K562 (cell line): Measurements from ENCODE around the gene AGA. TPM values are rescaled to one million over a fixed set of nuclear protein-coding genes. Genes with fewer than 3 reads are reported as not detected.

Experiments
- ARNT ChIP-seq, 2 experiments: fragments of 450-650 bp; IDR thresholded peaks; 2 replicates each; pipeline ENCODE4 v1.6.1; 2016; ENCODE audit warnings: mild to moderate bottlenecking in 1 of 2
- ATF3 ChIP-seq, 2 experiments: fragments of 450-650 bp in 1 of 2; sonication (generic) in 1 of 2; formaldehyde crosslinking in 1 of 2; IDR thresholded peaks in 1 of 2; conservative IDR thresholded peaks in 1 of 2; 2 replicates each; pipeline versions ENCODE4 v1.6.1 to v1.8.1; 2016 to 2023; ENCODE audit warnings: mild to moderate bottlenecking in 2 of 2, moderate library complexity in 2 of 2, inconsistent platforms in 1 of 2, missing genetic modification reagents in 1 of 2
- DDX20 ChIP-seq: fragments of 450-650 bp; IDR thresholded peaks from 2 replicates; pipeline ENCODE4 v1.6.1; 2016; ENCODE audit warnings: missing genetic modification characterization, low read depth, mild to moderate bottlenecking, missing compliant biosample characterization, moderate library complexity
- FOXA1 ChIP-seq: fragments of 450-650 bp; IDR thresholded peaks from 2 replicates; pipeline ENCODE4 v1.6.1; 2016; ENCODE audit warnings: mild to moderate bottlenecking, borderline replicate concordance
- KLF6 ChIP-seq: fragments of 250-450 bp; sonication (Bioruptor Pico); IDR thresholded peaks from 2 replicates; pipeline ENCODE4 v1.4.0; 2020; ENCODE audit warnings: mild to moderate bottlenecking, moderate library complexity, borderline replicate concordance
- MCM2 ChIP-seq: fragments of 450-650 bp; IDR thresholded peaks from 2 replicates; pipeline ENCODE4 v1.6.1; 2017; ENCODE audit warnings: low read depth, mild to moderate bottlenecking
- PML ChIP-seq: IDR thresholded peaks from 2 replicates; pipeline ENCODE4 v1.6.1; 2012; ENCODE audit warnings: low read length, inconsistent platforms
- PRPF4 ChIP-seq: fragments of 200-400 bp; formaldehyde crosslinking; IDR thresholded peaks from one replicate; pipeline ENCODE4 v1.6.1; 2017; ENCODE audit warnings: low read length, low read depth, mild to moderate bottlenecking; ENCODE audit not compliant: insufficient read depth, poor library complexity, severe bottlenecking
- RUNX1 ChIP-seq: sonication (generic); IDR thresholded peaks from 2 replicates; pipeline ENCODE4 v1.6.1; 2016; ENCODE audit warnings: antibody characterized with exemption, low read depth
- SAFB2 ChIP-seq: fragments of 200-400 bp; formaldehyde crosslinking; IDR thresholded peaks from 2 replicates; pipeline ENCODE4 v1.6.1; 2018; ENCODE audit warnings: borderline replicate concordance, low read length, low read depth, moderate library complexity; ENCODE audit not compliant: severe bottlenecking
- SMAD4 ChIP-seq: fragments of 250-450 bp; sonication (Bioruptor Pico); conservative IDR thresholded peaks from 2 replicates; pipeline ENCODE4 v1.8.0; 2021; ENCODE audit warnings: inconsistent platforms, mild to moderate bottlenecking, moderate library complexity
- SNIP1 ChIP-seq: fragments of 450-650 bp; IDR thresholded peaks from 2 replicates; pipeline ENCODE4 v1.7.1; 2017; ENCODE audit warnings: low read depth, mild to moderate bottlenecking
- SPI1 ChIP-seq: IDR thresholded peaks from 2 replicates; pipeline ENCODE4 v1.6.1; 2011; ENCODE audit warnings: low read depth, low read length, control low read depth, borderline replicate concordance
- THRAP3 ChIP-seq: fragments of 450-650 bp; IDR thresholded peaks from 2 replicates; pipeline ENCODE4 v1.6.1; 2016; ENCODE audit warnings: mild to moderate bottlenecking, inconsistent platforms, borderline replicate concordance
- ZBTB17 ChIP-seq: fragments of 450-650 bp; formaldehyde crosslinking; IDR thresholded peaks from 2 replicates; pipeline ENCODE4 v1.4.0; 2020; ENCODE audit warnings: mild to moderate bottlenecking
- ZNF280B ChIP-seq: fragments of 250-450 bp; sonication (Bioruptor Pico); IDR thresholded peaks from 2 replicates; pipeline ENCODE4 v1.5.1; 2021; ENCODE audit warnings: mild to moderate bottlenecking
- ZNF282 ChIP-seq: sonication (generic); formaldehyde crosslinking; IDR thresholded peaks from 2 replicates; pipeline ENCODE4 v1.8.1; 2023; ENCODE audit warnings: missing genetic modification reagents
- ZNF398 ChIP-seq: fragments of 250-450 bp; sonication (Bioruptor Pico); IDR thresholded peaks from 2 replicates; pipeline ENCODE4 v1.8.0; 2021; ENCODE audit warnings: moderate library complexity, mild to moderate bottlenecking, inconsistent platforms
- ZNF561 ChIP-seq: fragments of 450-650 bp; formaldehyde crosslinking; conservative IDR thresholded peaks from 2 replicates; pipeline ENCODE4 v1.4.0; 2020; ENCODE audit warnings: mild to moderate bottlenecking, moderate library complexity
- ZNF668 ChIP-seq: fragments of 250-450 bp; sonication (Bioruptor Pico); IDR thresholded peaks from 2 replicates; pipeline ENCODE4 v1.8.0; 2022; ENCODE audit warnings: mild to moderate bottlenecking, inconsistent platforms
- polyA plus RNA-seq, 8 experiments: library from polyadenylated mRNA; depleted of rRNA in 4 of 8; stranded (reverse) in 5 of 8; unstranded in 3 of 8; fragments of >200 nt; fragmentation: Nextera tagmentation in 2 of 8; fragmentation: Illumina TruSeq in 1 of 8; extraction: Ambion mirVana in 2 of 8; extraction: Trizol in 1 of 8; gene quantifications; 2 replicates each; pipeline versions ENCODE4 v1.2.1 to v1.2.3, GENCODE V29; 2011 to 2014; ENCODE audit warnings: inconsistent platforms in 1 of 8, missing spikeins in 1 of 8
- total RNA-seq, 7 experiments: library from RNA; depleted of rRNA in 6 of 7; stranded (reverse); fragments of >200 nt in 6 of 7; fragmentation: Illumina TruSeq in 2 of 7; extraction: Trizol in 2 of 7; gene quantifications; 2 replicates each; pipeline versions ENCODE4 v1.2.1 to v1.2.3, GENCODE V29; 2011 to 2021; ENCODE audit warnings: low replicate concordance in 1 of 7
- TF ChIP-seq, protein P1 (sequence below): fragments of 450-650 bp; IDR thresholded peaks from 2 replicates; pipeline ENCODE4 v1.6.1; 2016; ENCODE audit warnings: mild to moderate bottlenecking

Gene AGA
- total and polyA plus RNA-seq, 9 of the 15 experiments (the other 6 are each of a cell fraction or from before 2014, with no cell fraction given) = 8.5 to 25.0 (median 12.6) TPM

DNA sequence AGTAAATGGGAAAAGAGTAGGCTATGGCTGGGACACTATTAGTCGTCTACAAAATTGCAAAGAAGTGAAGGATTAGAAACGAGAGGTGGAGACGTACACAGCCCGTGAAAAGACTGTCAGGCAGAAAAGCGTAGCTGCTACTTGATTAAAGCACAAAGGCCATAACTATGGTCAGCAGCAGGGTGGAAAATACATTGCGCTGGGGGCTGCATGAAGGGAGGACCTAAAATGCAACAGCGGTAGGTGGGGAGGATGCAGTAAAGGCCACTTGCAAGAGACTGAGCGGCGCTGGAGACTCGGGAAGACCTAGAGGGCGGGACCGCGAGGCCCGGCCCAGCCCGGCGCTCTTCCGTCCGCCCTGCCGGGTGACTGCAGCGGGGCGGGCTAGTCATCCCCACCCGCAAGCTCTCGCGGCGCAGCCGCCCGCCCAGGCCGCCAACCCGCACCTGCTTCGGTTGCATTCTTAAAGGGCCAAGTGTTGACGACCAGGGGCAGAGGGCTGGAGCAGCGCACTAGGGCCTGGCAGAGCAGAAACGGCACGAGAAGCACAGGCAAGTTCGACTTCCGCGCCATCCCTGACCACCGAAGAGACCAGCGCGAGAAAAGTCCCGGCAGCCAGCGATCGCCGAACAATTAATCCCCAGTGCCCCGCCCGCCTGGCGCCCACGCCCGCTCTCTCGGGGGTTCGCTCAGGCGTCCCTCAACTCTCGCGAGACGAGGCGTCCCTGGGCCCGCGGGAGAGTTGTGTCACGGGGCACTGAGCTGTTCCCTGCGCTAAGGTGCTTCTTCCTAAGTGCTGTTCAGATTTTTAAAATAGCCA lies at the start of gene AGA (continued):
- TF ChIP-seq, protein P1, sequence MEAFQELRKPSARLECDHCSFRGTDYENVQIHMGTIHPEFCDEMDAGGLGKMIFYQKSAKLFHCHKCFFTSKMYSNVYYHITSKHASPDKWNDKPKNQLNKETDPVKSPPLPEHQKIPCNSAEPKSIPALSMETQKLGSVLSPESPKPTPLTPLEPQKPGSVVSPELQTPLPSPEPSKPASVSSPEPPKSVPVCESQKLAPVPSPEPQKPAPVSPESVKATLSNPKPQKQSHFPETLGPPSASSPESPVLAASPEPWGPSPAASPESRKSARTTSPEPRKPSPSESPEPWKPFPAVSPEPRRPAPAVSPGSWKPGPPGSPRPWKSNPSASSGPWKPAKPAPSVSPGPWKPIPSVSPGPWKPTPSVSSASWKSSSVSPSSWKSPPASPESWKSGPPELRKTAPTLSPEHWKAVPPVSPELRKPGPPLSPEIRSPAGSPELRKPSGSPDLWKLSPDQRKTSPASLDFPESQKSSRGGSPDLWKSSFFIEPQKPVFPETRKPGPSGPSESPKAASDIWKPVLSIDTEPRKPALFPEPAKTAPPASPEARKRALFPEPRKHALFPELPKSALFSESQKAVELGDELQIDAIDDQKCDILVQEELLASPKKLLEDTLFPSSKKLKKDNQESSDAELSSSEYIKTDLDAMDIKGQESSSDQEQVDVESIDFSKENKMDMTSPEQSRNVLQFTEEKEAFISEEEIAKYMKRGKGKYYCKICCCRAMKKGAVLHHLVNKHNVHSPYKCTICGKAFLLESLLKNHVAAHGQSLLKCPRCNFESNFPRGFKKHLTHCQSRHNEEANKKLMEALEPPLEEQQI = no peak
- TF ChIP-seq ZNF561 (no peak), SPI1 (no peak), SNIP1 (no peak), RUNX1 (no peak), THRAP3 (peak; percentile 46; the same call in 1 of the 2 replicates), ZNF398 (CRISPR knock-in tag) (no peak), MCM2 (no peak), SAFB2 (no peak), SMAD4 (peak; percentile 72), ZNF280B (no peak), FOXA1 (no peak), ZBTB17 (CRISPR knock-in tag) (peak; percentile 99), ATF3 (IDR thresholded peaks at IDR 0.05) (peak; percentile 53), ATF3 (CRISPR knock-in tag; conservative IDR thresholded peaks at IDR 0.05) (no peak), PRPF4 (peak; percentile 72), DDX20 (tag) (no peak), ARNT (IDR thresholded peaks at IDR 0.05) (no peak), ZNF668 (no peak), KLF6 (CRISPR knock-in tag) (0 out of 2 replicates have a peak, but pooled peaks have one; percentile 30), ZNF282 (CRISPR knock-in tag) (no peak), PML (peak; percentile 59; the same call in 1 of the 2 replicates)
